Suprapubic skin (tissue), 4 donors: ENCODE data around the gene FOXP4. TPM values are rescaled to one million over a fixed set of nuclear protein-coding genes. Genes with fewer than 3 reads are reported as not detected.

Experiments used
- DNase-seq, 2 donors: peaks; one replicate each; pipeline ENCODE4 v3.0.0-alpha.2; 2019; ENCODE audit warnings: low spot score in 2 of 2
- H3K27ac ChIP-seq: fragments of 200-600 bp; sonication (generic); one replicate; pipeline ENCODE4 v1.5.1; 2019
- H3K27me3 ChIP-seq: fragments of 200-600 bp; sonication (generic); one replicate; pipeline ENCODE4 v1.5.1; 2019
- H3K36me3 ChIP-seq: fragments of 200-600 bp; sonication (generic); one replicate; pipeline ENCODE4 v1.5.1; 2019
- H3K4me1 ChIP-seq: fragments of 200-600 bp; sonication (generic); one replicate; pipeline ENCODE4 v1.5.1; 2019
- H3K4me3 ChIP-seq: fragments of 200-600 bp; sonication (generic); one replicate; pipeline ENCODE4 v1.5.1; 2019; ENCODE audit warnings: mild to moderate bottlenecking
- H3K9me3 ChIP-seq: fragments of 200-600 bp; sonication (generic); one replicate; pipeline ENCODE4 v1.5.1; 2019
- EP300 ChIP-seq: sonication (generic); formaldehyde crosslinking; IDR thresholded peaks from one replicate; pipeline ENCODE4 v1.6.1; 2017; ENCODE audit warnings: antibody characterized with exemption
- POLR2A ChIP-seq, 2 donors: fragments of 450-650 bp; IDR thresholded peaks; one replicate each; pipeline ENCODE4 v1.6.1; 2017; ENCODE audit warnings: antibody characterized with exemption in 2 of 2, mild to moderate bottlenecking in 2 of 2, moderate library complexity in 2 of 2
- POLR2AphosphoS5 ChIP-seq, 3 donors: sonication (generic); formaldehyde crosslinking; IDR thresholded peaks; one replicate each; pipeline ENCODE4 v1.6.1; 2017; ENCODE audit warnings: antibody characterized with exemption in 3 of 3
- WGBS: methylation state at CpG from one replicate; pipeline ENCODE4 v1.1.5; 2018; 5-methylcytosine and 5-hydroxymethylcytosine counted together
- total RNA-seq, 4 donors: library from RNA; depleted of rRNA; stranded (reverse); fragments of >200 nt; gene quantifications; one replicate each; pipeline ENCODE4 v1.1.0, GENCODE V29; 2016
- TF ChIP-seq, protein P1 (sequence below), 2 donors: fragments of 200-600 bp in 1 of 2; fragments of 450-650 bp in 1 of 2; sonication (generic) in 1 of 2; IDR thresholded peaks; one replicate each; pipeline ENCODE4 v1.5.1; 2016 to 2019; ENCODE audit warnings: antibody characterized with exemption in 2 of 2, mild to moderate bottlenecking in 1 of 2, moderate library complexity in 1 of 2

Gene FOXP4
- total RNA-seq, 4 donors from 2014 or later, result 8.1 to 12.1 (median 10.4) TPM

GRCh38 chr6:41573276-41573675, 27.1 kb downstream of the FOXP4 start:
- H3K4me3 ChIP-seq, result no peak overlapping the region
- peaks cover 9% of the 10 kb centered on the region for H3K36me3 ChIP-seq
- no peak overlapping the region for H3K27ac ChIP-seq
- H3K4me1 ChIP-seq, result peaks cover 9% of the 10 kb centered on the region
- H3K27me3 ChIP-seq, result no peaks in the 10 kb centered on the region
- DNase-seq, result no peak
- H3K9me3 ChIP-seq, result no peaks in the 10 kb centered on the region
- TF ChIP-seq POLR2A (IDR thresholded peaks at IDR 0.05), result no peak
- no peak for TF ChIP-seq EP300
- TF ChIP-seq, protein P1, sequence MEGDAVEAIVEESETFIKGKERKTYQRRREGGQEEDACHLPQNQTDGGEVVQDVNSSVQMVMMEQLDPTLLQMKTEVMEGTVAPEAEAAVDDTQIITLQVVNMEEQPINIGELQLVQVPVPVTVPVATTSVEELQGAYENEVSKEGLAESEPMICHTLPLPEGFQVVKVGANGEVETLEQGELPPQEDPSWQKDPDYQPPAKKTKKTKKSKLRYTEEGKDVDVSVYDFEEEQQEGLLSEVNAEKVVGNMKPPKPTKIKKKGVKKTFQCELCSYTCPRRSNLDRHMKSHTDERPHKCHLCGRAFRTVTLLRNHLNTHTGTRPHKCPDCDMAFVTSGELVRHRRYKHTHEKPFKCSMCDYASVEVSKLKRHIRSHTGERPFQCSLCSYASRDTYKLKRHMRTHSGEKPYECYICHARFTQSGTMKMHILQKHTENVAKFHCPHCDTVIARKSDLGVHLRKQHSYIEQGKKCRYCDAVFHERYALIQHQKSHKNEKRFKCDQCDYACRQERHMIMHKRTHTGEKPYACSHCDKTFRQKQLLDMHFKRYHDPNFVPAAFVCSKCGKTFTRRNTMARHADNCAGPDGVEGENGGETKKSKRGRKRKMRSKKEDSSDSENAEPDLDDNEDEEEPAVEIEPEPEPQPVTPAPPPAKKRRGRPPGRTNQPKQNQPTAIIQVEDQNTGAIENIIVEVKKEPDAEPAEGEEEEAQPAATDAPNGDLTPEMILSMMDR (IDR thresholded peaks at IDR 0.05), result no peak
- TF ChIP-seq POLR2AphosphoS5 (IDR thresholded peaks at IDR 0.05), result no peak
- WGBS, result 94% methylated on average over 7 of the region's 7 CpGs

DNA sequence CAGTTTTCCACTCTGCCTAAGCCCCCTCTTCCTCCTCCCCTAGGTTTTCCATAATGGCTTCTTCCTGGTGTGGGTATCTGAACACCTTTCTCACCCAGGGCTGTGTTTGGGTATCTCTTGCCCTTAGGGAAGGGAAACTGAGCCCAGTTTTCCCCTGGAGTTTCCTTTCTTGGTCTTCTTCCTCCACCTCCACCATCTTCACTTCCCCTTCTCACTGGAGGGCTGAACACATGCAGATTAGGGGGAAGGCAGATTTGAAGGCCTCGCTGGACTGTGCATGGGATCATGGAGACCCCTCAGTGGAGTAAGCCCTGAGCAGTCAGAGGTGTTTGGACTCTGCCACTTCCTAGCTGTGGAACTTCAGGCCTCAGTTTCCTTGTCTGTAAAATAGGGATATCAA, 27.8 kb downstream of the FOXP4 start:
- peaks cover 16% of the 10 kb centered on the region for H3K4me1 ChIP-seq
- no peak for DNase-seq

DNA sequence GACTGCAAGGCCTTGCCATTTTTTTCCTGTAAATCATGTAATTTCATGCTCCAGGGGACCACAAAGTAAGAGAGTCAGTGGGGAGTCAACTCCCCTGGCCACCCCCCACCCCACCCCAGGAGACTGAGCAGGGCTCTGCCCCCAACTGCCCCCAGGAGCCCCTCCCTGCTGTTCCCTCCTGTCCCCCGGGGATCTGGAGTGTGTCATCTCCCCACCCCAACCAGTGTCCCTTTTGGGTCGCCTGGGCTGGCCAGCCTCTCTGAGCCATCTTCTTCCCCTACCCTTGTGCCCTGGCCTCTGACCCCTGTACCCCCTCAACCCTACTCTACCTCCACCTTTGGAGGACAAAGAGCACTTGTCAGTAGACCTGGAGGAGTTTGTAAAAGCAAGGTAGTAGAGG, 29.4 kb downstream of the FOXP4 start:
- no peak for TF ChIP-seq POLR2A (IDR thresholded peaks at IDR 0.05)
- no peak for TF ChIP-seq EP300
- TF ChIP-seq, protein P1 (IDR thresholded peaks at IDR 0.05), result no peak
- no peaks in the 10 kb centered on the region for H3K9me3 ChIP-seq
- peaks cover 19% of the 10 kb centered on the region for H3K4me1 ChIP-seq
- WGBS, result 63% methylated on average over 2 of the region's 2 CpGs
- H3K27me3 ChIP-seq, result no peaks in the 10 kb centered on the region
- DNase-seq, result no peak
- peaks cover 4% of the 10 kb centered on the region for H3K36me3 ChIP-seq
- H3K4me3 ChIP-seq, result no peak overlapping the region
- H3K27ac ChIP-seq, result no peak overlapping the region

More for the DNA sequence above, 27.8 kb downstream of the FOXP4 start:
- 87% methylated on average over 1 of the region's 1 CpG for WGBS
- Histone ChIP-seq H3K9me3 (no peaks in the 10 kb centered on the region), H3K27me3 (no peaks in the 10 kb centered on the region), H3K4me3 (no peak overlapping the region), H3K27ac (no peak overlapping the region), H3K36me3 (peaks cover 6% of the 10 kb centered on the region)
- TF ChIP-seq POLR2AphosphoS5 (IDR thresholded peaks at IDR 0.05) (no peak), POLR2A (IDR thresholded peaks at IDR 0.05) (no peak), EP300 (no peak)
- TF ChIP-seq, protein P1 (IDR thresholded peaks at IDR 0.05), result no peak

DNA sequence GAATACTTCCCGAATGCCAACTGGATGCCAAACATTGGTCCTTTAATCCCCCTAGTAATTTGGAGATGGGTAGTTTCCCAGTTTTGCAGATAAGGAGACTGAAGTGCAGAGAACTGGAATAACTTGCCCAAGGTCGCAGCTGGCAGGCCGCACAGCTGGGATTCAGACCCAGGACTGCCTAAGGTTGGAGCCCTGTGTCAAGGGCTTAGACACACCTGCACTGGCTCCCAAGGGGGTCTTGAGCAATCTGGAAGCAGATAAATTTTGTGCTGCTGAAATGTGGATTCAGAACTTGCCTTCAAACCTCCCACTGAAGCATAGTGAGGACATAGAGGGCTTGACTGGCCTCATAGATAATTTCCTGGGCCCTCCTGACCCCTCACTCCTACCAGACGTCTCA, 30.5 kb downstream of the FOXP4 start:
- 73% methylated on average over 4 of the region's 4 CpGs for WGBS
- H3K9me3 ChIP-seq, result no peaks in the 10 kb centered on the region

DNA sequence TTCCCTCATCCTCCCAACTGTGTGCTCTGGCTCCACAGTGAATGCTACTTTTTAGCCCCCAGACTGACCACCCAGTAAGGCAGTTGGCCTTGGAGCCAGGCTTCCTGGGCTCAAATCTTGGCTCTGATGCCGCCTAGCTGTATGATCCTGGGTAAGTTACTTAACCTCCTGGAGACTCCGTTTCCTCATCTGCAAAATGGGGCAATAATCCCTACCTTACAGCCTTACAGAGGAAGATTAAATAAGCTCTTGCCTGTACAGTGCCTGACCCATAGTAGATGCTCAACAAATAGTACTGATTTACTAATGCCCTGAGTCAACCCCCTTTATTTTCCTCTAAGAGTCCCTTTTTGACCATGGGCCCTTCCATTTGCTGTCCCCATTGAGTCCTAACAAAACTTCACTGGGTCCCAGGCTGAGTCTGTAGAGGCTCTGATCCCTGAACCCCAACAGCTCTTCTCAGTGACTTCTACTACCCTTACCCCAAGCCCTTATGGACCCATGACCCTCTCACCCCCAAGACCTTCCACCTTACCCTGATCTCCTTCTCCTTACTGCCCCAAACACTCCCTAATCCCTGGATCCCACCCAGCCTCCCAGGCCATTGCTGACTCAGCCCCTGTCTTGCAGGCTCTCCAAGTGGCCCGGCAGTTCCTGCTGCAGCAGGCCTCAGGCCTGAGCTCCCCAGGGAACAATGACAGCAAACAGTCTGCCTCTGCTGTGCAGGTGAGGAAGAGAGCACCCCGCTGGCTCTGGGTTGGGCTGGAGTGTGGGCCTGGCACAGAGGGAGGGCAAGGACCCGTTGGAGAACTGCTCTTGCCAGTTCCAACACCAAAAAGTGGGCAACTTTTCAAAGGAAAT, 31.4 kb downstream of the FOXP4 start:
- Histone ChIP-seq H3K4me1 (peaks cover 17% of the 10 kb centered on the region), H3K4me3 (no peak overlapping the region), H3K9me3 (no peaks in the 10 kb centered on the region), H3K27me3 (no peaks in the 10 kb centered on the region), H3K36me3 (peaks cover 4% of the 10 kb centered on the region), H3K27ac (no peak overlapping the region)
- 73% methylated on average over 5 of the region's 5 CpGs for WGBS
- TF ChIP-seq, protein P1 (IDR thresholded peaks at IDR 0.05), result no peak
- TF ChIP-seq POLR2A (IDR thresholded peaks at IDR 0.05) (no peak), POLR2AphosphoS5 (IDR thresholded peaks at IDR 0.05) (no peak), EP300 (no peak)
- DNase-seq, result no peak

More for the DNA sequence above, 30.5 kb downstream of the FOXP4 start:
- Histone ChIP-seq H3K27ac (no peak overlapping the region), H3K4me3 (no peak overlapping the region), H3K4me1 (peaks cover 19% of the 10 kb centered on the region), H3K27me3 (no peaks in the 10 kb centered on the region), H3K36me3 (peaks cover 4% of the 10 kb centered on the region)
- DNase-seq, result no peak
- TF ChIP-seq POLR2AphosphoS5 (IDR thresholded peaks at IDR 0.05) (no peak), POLR2A (IDR thresholded peaks at IDR 0.05) (no peak), EP300 (no peak)
- TF ChIP-seq, protein P1 (IDR thresholded peaks at IDR 0.05), result no peak
